HL-60 (cell line): ENCODE data around the gene TMEM132A.

Experiments
- DNase-seq, 2 experiments: peaks; one replicate each; pipeline ENCODE4 v3.0.0-alpha.2; 2010 to 2020; ENCODE audit warnings: low read depth in 1 of 2, low spot score in 1 of 2
- H3K27ac ChIP-seq: fragments of 250-450 bp; sonication (Bioruptor Pico); replicated peaks from 2 replicates; pipeline ENCODE4 v1.5.1; 2020; ENCODE audit warnings: mild to moderate bottlenecking, moderate library complexity
- H3K27me3 ChIP-seq: fragments of 250-450 bp; sonication (Bioruptor Pico); 2 replicates; pipeline ENCODE4 v1.5.1; 2021; ENCODE audit warnings: mild to moderate bottlenecking, moderate library complexity; ENCODE audit not compliant: insufficient read depth, poor library complexity, severe bottlenecking
- H3K4me3 ChIP-seq: replicated peaks from 2 replicates; pipeline ENCODE4 v1.5.1; 2011; ENCODE audit warnings: mild to moderate bottlenecking, control low read depth, low read length; ENCODE audit not compliant: insufficient read depth
- GABPA ChIP-seq: IDR thresholded peaks from 2 replicates; pipeline ENCODE4 v1.6.1; 2012; ENCODE audit warnings: low read depth
- POLR2AphosphoS5 ChIP-seq: IDR thresholded peaks from 2 replicates; pipeline ENCODE4 v1.6.1; 2012; ENCODE audit warnings: low read depth
- SPI1 ChIP-seq: IDR thresholded peaks from 2 replicates; pipeline ENCODE4 v1.6.1; 2012; ENCODE audit warnings: low read depth, mild to moderate bottlenecking, borderline replicate concordance
- TF ChIP-seq, protein P1 (sequence below): IDR thresholded peaks from 2 replicates; pipeline ENCODE4 v1.6.1; 2012; ENCODE audit warnings: low read depth; ENCODE audit not compliant: insufficient replicate concordance
- TF ChIP-seq, protein P2 (sequence below): IDR thresholded peaks from one replicate; pipeline ENCODE4 v1.5.1; 2011; ENCODE audit warnings: low read length, control low read depth, inconsistent platforms; ENCODE audit not compliant: insufficient read depth

Gene TMEM132A

DNA sequence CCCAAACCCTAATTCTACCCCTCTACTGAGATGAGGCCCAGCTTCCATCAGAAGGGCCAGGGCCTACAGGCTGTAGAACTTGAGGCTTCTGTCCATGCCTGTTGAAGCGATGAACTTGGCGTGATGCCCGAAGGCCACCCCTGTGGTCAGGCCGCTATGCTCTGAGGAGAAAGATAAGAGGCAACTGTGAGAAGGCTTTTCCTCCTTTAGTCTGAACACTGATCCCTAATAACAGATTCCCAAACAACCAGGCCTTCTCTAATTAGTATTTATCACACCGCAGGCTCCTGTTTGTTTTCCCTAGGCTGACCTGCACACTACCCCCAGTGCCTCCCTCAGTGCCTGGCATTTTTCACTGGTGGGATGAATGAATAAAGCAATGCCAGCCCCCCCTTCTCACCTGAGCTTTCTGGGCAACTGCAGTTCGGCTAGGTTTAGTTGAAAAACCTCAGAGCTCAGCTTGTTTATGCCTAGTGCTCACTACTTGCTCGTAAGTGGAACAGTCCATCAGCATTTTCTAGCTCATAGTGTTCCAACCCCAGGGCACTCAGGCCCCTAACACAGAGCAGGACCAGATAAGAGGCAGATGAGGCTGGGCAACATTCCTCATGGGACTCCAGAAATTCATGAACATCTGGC, 33.0 kb upstream of the TMEM132A start:
- DNase-seq: no peak
- no peak overlapping the region for H3K27ac ChIP-seq

DNA sequence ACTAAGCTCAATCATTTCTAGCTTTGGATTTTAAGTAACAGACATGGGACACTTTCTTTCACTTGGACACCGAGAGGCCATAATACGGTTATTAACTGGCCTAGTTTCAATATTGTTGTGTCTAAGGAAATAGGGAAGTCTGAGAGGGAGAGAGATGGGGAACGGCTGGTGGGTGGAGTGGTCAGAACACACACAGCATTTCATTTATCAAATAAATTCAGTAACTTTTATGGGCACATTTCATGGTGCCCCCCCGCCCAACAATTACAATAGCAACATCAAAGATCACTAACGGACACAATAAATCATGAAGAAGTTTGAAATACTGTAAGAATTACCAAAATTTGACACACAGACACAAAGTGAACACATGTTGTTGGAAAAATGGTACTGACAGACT, 28.6 kb upstream of the TMEM132A start:
- no peak for DNase-seq
- TF ChIP-seq, protein P1, sequence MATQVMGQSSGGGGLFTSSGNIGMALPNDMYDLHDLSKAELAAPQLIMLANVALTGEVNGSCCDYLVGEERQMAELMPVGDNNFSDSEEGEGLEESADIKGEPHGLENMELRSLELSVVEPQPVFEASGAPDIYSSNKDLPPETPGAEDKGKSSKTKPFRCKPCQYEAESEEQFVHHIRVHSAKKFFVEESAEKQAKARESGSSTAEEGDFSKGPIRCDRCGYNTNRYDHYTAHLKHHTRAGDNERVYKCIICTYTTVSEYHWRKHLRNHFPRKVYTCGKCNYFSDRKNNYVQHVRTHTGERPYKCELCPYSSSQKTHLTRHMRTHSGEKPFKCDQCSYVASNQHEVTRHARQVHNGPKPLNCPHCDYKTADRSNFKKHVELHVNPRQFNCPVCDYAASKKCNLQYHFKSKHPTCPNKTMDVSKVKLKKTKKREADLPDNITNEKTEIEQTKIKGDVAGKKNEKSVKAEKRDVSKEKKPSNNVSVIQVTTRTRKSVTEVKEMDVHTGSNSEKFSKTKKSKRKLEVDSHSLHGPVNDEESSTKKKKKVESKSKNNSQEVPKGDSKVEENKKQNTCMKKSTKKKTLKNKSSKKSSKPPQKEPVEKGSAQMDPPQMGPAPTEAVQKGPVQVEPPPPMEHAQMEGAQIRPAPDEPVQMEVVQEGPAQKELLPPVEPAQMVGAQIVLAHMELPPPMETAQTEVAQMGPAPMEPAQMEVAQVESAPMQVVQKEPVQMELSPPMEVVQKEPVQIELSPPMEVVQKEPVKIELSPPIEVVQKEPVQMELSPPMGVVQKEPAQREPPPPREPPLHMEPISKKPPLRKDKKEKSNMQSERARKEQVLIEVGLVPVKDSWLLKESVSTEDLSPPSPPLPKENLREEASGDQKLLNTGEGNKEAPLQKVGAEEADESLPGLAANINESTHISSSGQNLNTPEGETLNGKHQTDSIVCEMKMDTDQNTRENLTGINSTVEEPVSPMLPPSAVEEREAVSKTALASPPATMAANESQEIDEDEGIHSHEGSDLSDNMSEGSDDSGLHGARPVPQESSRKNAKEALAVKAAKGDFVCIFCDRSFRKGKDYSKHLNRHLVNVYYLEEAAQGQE: no peak
- TF ChIP-seq POLR2AphosphoS5 (no peak), SPI1 (no peak; the same call in 1 of the 2 replicates), GABPA (no peak)
- TF ChIP-seq, protein P2, sequence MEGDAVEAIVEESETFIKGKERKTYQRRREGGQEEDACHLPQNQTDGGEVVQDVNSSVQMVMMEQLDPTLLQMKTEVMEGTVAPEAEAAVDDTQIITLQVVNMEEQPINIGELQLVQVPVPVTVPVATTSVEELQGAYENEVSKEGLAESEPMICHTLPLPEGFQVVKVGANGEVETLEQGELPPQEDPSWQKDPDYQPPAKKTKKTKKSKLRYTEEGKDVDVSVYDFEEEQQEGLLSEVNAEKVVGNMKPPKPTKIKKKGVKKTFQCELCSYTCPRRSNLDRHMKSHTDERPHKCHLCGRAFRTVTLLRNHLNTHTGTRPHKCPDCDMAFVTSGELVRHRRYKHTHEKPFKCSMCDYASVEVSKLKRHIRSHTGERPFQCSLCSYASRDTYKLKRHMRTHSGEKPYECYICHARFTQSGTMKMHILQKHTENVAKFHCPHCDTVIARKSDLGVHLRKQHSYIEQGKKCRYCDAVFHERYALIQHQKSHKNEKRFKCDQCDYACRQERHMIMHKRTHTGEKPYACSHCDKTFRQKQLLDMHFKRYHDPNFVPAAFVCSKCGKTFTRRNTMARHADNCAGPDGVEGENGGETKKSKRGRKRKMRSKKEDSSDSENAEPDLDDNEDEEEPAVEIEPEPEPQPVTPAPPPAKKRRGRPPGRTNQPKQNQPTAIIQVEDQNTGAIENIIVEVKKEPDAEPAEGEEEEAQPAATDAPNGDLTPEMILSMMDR: no peak
- Histone ChIP-seq H3K27me3 (no peaks in the 10 kb centered on the region), H3K27ac (no peak overlapping the region), H3K4me3 (no peak overlapping the region)

More for the DNA sequence above, 33.0 kb upstream of the TMEM132A start:
- TF ChIP-seq SPI1 (no peak), POLR2AphosphoS5 (no peak), GABPA (no peak)
- TF ChIP-seq, protein P1: no peak
- TF ChIP-seq, protein P2: no peak
- Histone ChIP-seq H3K27me3 (no peaks in the 10 kb centered on the region), H3K4me3 (no peak overlapping the region)

DNA sequence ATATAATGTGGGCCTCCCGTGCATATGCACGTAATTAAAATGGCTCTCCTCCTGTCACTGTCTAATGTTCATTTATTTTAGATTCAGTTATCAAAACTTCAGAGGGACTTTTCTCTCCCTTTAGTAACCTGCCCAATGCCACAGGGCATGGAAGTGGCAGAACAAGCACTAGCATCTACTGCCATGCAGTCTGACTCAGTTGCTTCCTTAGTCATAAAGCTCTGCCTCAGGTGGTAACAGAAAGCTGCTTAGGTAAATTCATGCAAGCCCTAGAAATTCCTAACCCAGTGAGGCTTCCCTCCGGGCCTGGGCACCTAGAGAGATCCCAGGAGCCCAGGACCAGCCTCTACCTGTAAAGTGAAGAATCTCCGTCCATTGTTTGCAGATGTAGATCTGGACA, 26.8 kb upstream of the TMEM132A start:
- Histone ChIP-seq H3K4me3 (no peak overlapping the region), H3K27me3 (no peaks in the 10 kb centered on the region), H3K27ac (no peak overlapping the region)
- TF ChIP-seq GABPA: no peak
- TF ChIP-seq, protein P1: no peak
- DNase-seq: no peak
